GM18520 (cell line): Measurements from ENCODE around the gene KLF7.
A peak's percentile ranks its signal among the peaks of the same experiment; 100 is the strongest.

Experiments
- ATAC-seq: cut with Tn5 transposase; IDR thresholded peaks from one replicate; pipeline ENCODE4 v1.9.1; 2021; ENCODE audit not compliant: unreplicated experiment

Gene KLF7

GRCh38 chr2:207167099-207167923 lies 1.6 kb upstream of the KLF7 start:
- ATAC-seq = no peak

- ATAC-seq = peak; percentile 22
Measured at GRCh38 chr2:207166349-207167098, 776 bp upstream of the KLF7 start.

- peak; percentile 98 for ATAC-seq
Measured at GRCh38 chr2:207166039-207166348, 246 bp upstream of the KLF7 start.

- ATAC-seq = no peak
Measured at GRCh38 chr2:207164006-207164831, 1.5 kb downstream of the KLF7 start.

- no peak for ATAC-seq
Measured at GRCh38 chr2:207163756-207164005, 2.1 kb downstream of the KLF7 start.

GRCh38 chr2:207163053-207163755 lies 2.5 kb downstream of the KLF7 start:
- no peak for ATAC-seq

GRCh38 chr2:207162316-207162715 lies 3.4 kb downstream of the KLF7 start:
- ATAC-seq = no peak

DNA sequence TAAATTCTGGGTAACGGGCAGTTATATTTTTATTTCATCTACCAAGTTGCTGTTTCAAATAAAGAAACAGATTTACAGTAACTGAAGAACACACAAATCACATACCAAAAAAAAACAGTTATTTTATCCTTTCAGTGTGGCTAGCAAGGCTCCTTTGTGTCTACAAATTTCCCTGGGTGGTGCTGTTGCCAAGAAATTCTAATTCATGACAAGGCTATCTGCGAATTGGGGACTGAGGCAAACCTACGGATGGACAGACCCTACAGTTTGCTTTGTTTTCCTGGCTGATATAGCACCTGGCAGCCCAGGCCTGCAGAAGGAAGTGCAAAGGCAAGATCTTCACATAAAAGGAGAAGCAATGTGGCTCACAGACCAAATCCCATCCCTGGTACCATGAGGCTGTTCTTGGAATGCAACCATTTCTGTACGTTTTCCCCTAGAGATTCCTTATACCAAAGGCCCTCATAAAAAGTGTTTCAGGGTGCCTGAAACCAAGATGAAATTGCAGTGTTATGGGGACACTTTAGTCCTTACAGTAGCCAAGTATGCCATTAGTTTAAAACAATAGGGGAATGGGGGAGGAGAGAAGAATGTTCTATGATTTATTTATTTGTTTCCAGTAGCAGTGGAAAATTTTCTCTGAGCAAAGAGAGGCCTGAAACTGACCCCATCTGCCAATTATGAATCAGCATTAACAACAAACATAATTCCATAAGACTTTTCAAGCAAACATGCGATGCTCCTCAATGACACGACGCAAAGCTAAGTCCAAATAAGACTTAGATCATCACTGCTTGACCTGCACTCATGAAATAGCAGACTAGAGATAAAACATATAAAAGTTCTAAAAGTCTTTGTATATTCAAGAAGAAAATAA lies 4.3 kb downstream of the KLF7 start:
- no peak for ATAC-seq

- ATAC-seq = no peak
Measured at GRCh38 chr2:207160115-207160514, 5.6 kb downstream of the KLF7 start.

GRCh38 chr2:207159002-207159401 lies 6.7 kb downstream of the KLF7 start:
- ATAC-seq = no peak

GRCh38 chr2:207157731-207158130 lies 8.0 kb downstream of the KLF7 start:
- ATAC-seq = no peak

DNA sequence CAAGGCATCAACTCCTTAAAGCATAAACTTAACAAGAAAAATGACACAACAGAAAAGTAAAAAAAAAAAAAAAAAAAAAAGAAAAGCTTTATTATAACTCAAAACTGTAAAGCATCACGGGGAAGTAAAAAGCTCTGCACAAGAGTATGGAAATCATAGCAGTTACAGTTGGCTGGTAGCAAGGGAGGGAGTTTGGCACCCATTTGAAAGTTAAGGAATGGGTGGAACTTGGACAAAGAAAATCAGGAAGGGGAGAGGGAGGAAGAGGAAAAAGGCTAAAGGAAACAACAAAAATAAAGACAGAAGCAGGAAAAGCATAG lies 8.6 kb downstream of the KLF7 start:
- ATAC-seq = no peak

GRCh38 chr2:207156451-207157161 lies 9.1 kb downstream of the KLF7 start:
- peak; percentile 70 for ATAC-seq

DNA sequence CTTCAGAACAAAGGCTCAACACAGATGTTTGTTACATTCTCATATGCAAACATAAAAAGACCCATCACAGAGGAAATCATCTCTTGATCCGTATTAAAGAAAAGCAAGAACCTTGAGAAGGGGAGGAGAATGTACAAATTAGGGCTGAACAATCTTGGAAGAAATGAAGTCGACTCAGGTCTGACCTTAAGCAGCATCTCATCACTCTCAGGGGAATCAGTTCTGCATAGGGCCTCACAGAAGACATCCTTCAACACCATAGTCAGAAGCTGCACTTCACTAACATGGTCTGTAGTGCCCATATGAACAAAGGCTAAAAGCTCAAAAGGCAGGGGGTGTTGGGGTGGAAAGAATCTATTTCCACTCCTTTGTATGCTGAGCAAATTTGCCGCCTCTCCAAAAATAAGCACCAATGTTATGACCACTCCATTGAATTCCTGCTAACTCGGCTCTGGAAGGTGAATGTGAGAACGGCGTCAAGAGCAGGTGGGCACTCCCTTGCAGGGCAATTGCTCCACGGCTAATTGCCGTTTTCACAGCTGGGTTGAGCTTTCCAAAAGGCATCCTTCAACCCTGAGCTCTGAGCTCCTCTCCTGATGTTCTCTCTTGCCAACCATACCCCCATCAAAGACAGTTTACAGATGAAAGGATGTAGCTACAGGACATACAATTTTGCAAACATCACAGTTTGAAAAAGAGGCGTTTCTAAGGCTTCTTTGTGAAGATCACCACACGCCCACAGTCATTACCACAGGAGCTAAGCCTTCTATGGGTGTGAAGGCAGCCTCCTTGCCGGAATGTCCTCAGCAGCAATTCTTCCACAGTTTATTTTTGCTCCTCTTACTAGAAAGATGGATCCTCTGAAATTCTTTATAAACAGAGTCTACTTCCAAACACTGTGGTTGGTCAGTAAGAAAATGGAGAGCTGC lies 10.0 kb downstream of the KLF7 start:
- no peak for ATAC-seq

- no peak for ATAC-seq
Measured at GRCh38 chr2:207154556-207155510, 10.9 kb downstream of the KLF7 start.

DNA sequence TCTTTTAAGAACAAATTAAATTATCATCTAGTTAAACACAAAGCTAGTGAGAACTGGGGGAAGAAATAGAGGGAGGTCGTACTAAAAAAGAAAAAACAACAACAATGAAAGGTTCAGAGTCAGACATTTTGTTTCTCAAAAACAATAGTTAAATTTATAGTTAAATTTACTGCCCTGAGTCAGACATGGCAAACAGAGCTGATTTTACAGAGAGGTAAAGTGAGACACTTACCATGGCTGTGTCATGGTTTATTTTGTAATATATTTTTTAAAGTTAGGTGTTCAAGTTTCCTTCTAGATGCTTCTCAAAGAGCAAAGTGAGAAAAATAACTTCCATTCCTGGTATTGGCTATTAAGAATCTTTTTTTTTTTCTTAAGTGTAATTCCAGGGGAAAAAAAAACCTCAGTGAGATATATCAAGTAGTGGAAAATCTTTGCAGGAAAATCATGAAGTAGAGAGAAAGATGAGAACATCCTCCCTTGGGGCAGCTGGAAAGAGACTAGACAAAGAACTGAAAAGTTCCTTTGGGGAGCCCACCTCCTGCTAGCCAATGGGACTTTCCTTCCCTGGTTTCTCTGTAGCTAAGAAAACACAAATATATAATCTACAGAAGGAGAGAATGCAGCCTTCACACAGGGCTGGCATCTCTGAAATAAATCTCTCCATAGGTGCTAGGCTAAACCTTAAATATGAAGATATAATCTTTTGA lies 12.3 kb downstream of the KLF7 start:
- ATAC-seq = no peak

DNA sequence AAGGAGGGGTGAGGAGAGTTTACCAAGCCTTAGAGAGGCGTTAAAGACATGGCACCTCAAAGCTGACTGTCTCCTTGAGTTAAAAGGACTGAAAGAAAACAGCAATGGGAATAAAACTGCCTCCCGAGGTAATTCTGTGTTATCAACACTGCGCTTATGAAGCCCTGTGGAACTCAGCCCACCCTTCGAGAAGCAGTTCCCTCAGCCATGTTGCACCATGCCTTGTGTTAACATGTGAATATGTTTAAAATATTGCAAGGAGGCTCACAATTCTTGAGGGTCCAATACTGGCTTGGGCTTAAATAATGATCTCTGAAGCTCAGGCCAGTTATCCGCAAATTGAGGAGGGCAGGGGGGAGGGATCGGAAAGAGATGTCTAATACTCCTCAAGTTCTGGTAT lies 14.7 kb downstream of the KLF7 start:
- no peak for ATAC-seq
